ENCODE data around the gene MRPS27.

MRPS27 gene

DNA sequence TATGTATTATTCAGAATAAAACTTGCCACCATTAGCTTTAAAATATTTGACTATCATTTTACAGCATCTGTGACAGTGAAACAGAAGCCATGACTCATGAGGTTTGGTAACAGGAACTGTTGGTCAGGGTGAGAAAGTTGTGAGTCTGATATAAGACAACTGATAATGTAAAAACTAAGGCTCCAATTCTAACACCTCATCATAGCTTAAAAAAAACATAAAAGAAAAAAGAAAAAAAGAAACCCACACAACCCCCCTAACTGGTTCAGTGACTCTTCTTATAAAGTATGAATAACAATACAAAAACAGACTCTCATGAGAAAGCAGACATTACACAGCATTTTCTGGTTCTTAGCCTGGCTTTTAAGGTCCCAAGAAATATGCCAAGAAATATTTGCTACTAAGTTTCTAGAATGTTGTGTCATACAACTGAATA is 85.8 kb downstream of the MRPS27 start:
- DNase-seq (ENCODE audit: low read depth in 1 of 2, low spot score in 1 of 2), result peak in 1 of 2 donors; percentile 1

GRCh38 chr5:72233835-72234234 is 86.2 kb downstream of the MRPS27 start:
- no peak for DNase-seq (ENCODE audit: low read depth in 1 of 2, low spot score in 1 of 2)

GRCh38 chr5:72232838-72233237 is 87.2 kb downstream of the MRPS27 start:
- no peak for DNase-seq (ENCODE audit: low read depth in 1 of 2, low spot score in 1 of 2)

GRCh38 chr5:72231991-72232703 is 87.9 kb downstream of the MRPS27 start:
- DNase-seq (ENCODE audit: low read depth in 1 of 2, low spot score in 1 of 2), result no peak

DNA sequence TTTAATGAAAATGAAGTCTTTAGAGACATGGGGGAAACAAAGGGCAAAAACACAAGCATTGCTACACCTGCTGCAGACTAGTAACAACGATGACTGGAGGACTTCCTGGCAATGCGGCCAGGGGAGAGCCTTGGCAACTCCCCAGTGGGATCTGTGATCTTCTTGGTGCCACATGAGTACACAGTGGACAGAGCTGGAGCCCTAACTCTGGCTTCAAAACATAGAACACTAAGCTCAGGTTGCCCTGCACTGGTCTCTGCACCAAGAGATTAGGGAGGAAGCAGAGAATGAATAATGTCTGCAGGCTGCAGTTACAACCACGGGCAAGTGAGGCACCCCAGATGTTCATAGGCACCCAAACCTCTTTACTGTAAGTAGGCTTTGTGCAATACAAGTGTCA is 91.1 kb downstream of the MRPS27 start:
- DNase-seq (ENCODE audit: low read depth in 1 of 2, low spot score in 1 of 2), result no peak

- no peak for DNase-seq (ENCODE audit: low read depth in 1 of 2, low spot score in 1 of 2)
Observed at GRCh38 chr5:72226950-72227349, 93.1 kb downstream of the MRPS27 start.

- DNase-seq (ENCODE audit: low read depth in 1 of 2, low spot score in 1 of 2), result no peak
Observed at GRCh38 chr5:72225741-72226140, 94.3 kb downstream of the MRPS27 start.

DNA sequence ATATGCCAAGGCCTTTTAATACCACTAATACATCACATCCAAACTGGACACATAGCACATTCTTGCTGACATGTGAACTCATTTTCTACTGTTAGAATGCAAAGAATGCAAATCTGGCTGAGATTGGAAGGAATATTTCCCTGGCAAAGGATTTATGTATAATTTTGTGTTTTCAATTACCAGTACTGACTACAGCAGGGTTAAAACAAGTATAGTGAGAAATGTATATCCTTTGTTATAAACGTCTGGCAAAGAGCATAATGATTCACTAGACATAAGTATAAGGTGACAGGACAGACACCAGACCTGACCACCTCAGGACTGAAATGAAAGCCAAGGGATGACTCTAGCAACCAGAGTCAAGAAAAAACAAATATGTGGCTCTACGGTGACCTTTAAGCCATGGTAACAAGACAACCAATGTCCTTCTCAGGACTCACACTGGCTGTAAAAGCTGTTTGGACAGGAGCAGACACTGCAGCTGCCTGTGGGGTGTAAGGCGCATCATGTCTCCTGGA is 95.0 kb downstream of the MRPS27 start:
- DNase-seq (ENCODE audit: low read depth in 1 of 2, low spot score in 1 of 2), result no peak

GRCh38 chr5:72223371-72223770 is 96.7 kb downstream of the MRPS27 start:
- no peak for DNase-seq (ENCODE audit: low read depth in 1 of 2, low spot score in 1 of 2)

DNA sequence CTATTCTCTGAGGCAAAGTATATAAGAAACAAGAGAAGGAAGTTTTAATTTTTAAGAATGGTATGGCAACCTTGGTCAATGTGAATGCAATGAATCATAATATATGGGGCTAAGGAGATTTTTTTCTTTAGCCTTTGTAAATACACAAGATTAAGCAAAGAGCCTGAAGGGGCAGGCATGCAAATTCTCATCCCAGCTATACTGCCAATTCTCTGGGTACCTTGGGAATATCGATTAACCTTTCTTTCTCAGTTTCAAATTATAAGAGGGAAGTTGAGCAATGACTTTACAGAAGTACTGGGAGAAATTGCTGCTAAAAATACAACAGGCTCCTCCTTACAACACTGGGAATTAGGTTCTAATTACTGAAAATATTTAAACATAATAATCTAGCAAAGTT is 97.5 kb downstream of the MRPS27 start:
- no peak for DNase-seq (ENCODE audit: low read depth in 1 of 2, low spot score in 1 of 2)

- no peak for DNase-seq (ENCODE audit: low read depth in 1 of 2, low spot score in 1 of 2)
Observed at GRCh38 chr5:72221541-72221940, 98.5 kb downstream of the MRPS27 start.

- no peak for DNase-seq (ENCODE audit: low read depth in 1 of 2, low spot score in 1 of 2)
Observed at GRCh38 chr5:72221099-72221498, 98.9 kb downstream of the MRPS27 start.

- no peak for DNase-seq (ENCODE audit: low read depth in 1 of 2, low spot score in 1 of 2)
Observed at GRCh38 chr5:72216756-72217155, 103.3 kb downstream of the MRPS27 start.

- no peak for DNase-seq (ENCODE audit: low read depth in 1 of 2, low spot score in 1 of 2)
Observed at GRCh38 chr5:72214168-72214567, 105.9 kb downstream of the MRPS27 start.

- no peak for DNase-seq (ENCODE audit: low read depth in 1 of 2, low spot score in 1 of 2)
Observed at GRCh38 chr5:72213482-72213881, 106.6 kb downstream of the MRPS27 start.

DNA sequence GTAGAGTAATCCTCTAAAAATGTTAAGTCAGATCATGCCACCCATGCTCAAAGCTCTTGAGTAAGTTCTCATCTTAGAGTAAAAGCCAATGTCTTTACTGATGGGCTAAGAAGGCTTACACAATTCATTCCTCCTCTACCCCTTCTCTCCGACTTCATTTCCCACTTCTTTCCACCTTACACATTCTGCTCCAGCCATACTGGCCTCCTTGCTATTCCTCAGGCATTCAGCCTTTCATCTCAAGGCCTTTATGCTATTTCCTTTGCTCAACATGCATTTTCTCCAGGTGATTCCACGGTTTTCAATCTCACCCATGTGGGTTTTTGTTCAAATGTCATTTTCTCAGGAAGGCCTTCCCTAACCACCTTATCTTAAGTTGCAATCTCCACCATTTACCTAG is 107.9 kb downstream of the MRPS27 start:
- no peak for DNase-seq (ENCODE audit: low read depth in 1 of 2, low spot score in 1 of 2)

GRCh38 chr5:72210888-72211678 is 109.0 kb downstream of the MRPS27 start:
- DNase-seq (ENCODE audit: low read depth in 1 of 2, low spot score in 1 of 2), result no peak

- no peak for DNase-seq (ENCODE audit: low read depth in 1 of 2, low spot score in 1 of 2)
Observed at GRCh38 chr5:72209147-72210115, 110.6 kb downstream of the MRPS27 start.

- DNase-seq (ENCODE audit: low read depth in 1 of 2, low spot score in 1 of 2), result no peak
Observed at GRCh38 chr5:72208324-72208926, 111.6 kb downstream of the MRPS27 start.

GRCh38 chr5:72206994-72207393 is 113.0 kb downstream of the MRPS27 start:
- DNase-seq (ENCODE audit: low read depth in 1 of 2, low spot score in 1 of 2), result no peak

DNA sequence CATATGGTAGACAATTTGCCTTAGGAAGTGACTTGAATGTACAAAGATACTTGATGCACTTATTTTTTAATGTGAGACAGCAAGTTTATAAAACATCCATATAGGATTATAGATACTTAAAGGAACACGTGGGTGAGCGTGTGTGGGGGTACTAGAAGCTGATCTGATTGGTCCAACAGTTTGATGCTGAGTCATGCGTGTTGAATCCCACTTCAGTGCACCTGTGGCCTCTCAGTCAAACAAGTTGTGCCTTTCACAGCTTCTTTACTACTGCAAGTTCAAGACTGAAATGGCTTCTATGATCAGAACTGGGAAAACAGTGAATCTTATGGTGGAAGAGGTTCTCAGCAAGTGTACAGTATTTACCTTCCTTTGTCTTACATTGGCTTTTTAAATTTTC is 113.9 kb downstream of the MRPS27 start:
- no peak for DNase-seq (ENCODE audit: low read depth in 1 of 2, low spot score in 1 of 2)
